PFSK-1 (cell line): ENCODE measurements around the gene ZDHHC1.

ENCODE experiments used
- POLR2AphosphoS5 ChIP-seq: IDR thresholded peaks from 2 replicates; pipeline ENCODE4 v1.6.1; 2012; ENCODE audit warnings: low read depth, mild to moderate bottlenecking, control low read depth, low read length, moderate library complexity
- SIN3A ChIP-seq: IDR thresholded peaks from 2 replicates; pipeline ENCODE4 v1.6.1; 2012; ENCODE audit warnings: mild to moderate bottlenecking, low read length, moderate library complexity, borderline replicate concordance; ENCODE audit not compliant: insufficient read depth
- TAF1 ChIP-seq: IDR thresholded peaks from 2 replicates; pipeline ENCODE4 v1.6.1; 2012; ENCODE audit warnings: low read length, control low read depth, borderline replicate concordance; ENCODE audit not compliant: insufficient read depth
- TF ChIP-seq, protein P1 (sequence below), 2 experiments: IDR thresholded peaks; 2 replicates each; pipeline versions ENCODE4 v1.6.1 to v1.8.0; 2011 to 2012; ENCODE audit warnings: low read depth in 2 of 2, low read length in 2 of 2, control low read depth in 1 of 2, inconsistent platforms in 1 of 2, mild to moderate bottlenecking in 1 of 2, moderate library complexity in 1 of 2; ENCODE audit not compliant: insufficient read depth in 1 of 2

DNA sequence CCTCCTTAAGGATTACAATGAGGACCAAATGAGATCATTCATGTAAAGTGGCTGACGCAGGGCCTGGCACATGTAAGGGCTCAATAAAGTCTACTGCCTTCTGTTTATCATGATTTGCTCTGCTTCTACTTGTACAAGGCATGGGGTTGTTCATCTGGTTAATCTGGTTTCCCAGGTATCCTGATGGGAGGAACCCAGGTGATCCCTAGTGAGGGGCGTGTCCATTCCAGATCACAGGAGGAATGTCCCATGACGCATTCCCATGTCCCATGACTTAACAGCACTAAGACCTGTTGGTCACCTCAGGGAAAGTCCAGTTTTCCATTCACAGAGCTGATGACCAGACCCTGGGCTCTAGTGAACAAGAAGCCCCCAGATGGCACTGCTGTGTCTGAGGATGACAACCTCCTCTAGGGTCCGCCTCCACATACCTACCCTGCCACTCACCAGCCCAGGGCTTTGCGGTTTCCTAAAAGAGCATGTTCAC, 11.5 kb downstream of the ZDHHC1 start:
- no peak for TF ChIP-seq POLR2AphosphoS5
- no peak for TF ChIP-seq TAF1
- TF ChIP-seq, protein P1, sequence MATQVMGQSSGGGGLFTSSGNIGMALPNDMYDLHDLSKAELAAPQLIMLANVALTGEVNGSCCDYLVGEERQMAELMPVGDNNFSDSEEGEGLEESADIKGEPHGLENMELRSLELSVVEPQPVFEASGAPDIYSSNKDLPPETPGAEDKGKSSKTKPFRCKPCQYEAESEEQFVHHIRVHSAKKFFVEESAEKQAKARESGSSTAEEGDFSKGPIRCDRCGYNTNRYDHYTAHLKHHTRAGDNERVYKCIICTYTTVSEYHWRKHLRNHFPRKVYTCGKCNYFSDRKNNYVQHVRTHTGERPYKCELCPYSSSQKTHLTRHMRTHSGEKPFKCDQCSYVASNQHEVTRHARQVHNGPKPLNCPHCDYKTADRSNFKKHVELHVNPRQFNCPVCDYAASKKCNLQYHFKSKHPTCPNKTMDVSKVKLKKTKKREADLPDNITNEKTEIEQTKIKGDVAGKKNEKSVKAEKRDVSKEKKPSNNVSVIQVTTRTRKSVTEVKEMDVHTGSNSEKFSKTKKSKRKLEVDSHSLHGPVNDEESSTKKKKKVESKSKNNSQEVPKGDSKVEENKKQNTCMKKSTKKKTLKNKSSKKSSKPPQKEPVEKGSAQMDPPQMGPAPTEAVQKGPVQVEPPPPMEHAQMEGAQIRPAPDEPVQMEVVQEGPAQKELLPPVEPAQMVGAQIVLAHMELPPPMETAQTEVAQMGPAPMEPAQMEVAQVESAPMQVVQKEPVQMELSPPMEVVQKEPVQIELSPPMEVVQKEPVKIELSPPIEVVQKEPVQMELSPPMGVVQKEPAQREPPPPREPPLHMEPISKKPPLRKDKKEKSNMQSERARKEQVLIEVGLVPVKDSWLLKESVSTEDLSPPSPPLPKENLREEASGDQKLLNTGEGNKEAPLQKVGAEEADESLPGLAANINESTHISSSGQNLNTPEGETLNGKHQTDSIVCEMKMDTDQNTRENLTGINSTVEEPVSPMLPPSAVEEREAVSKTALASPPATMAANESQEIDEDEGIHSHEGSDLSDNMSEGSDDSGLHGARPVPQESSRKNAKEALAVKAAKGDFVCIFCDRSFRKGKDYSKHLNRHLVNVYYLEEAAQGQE (IDR thresholded peaks at IDR 0.05; ENCODE audit: insufficient read depth in 1 of 2, low read depth in 2 of 2, low read length in 2 of 2): no peak
- no peak for TF ChIP-seq SIN3A
